Fibroblast of villous mesenchyme (primary cell): ENCODE measurements around the gene CRMP1. TPM values are rescaled to one million over a fixed set of nuclear protein-coding genes. Genes with fewer than 3 reads are reported as not detected.

Source experiments
- DNase-seq: peaks from one replicate; pipeline ENCODE4 v3.0.0-alpha.2; 2010; ENCODE audit warnings: low read depth
- H3K4me3 ChIP-seq: 2 replicates; pipeline ENCODE4 v1.5.1; 2011; ENCODE audit warnings: low read depth, mild to moderate bottlenecking, low read length
- total RNA-seq: library from RNA; depleted of rRNA; stranded (reverse); fragments of >200 nt; gene quantifications from 2 replicates; pipeline ENCODE4 v1.2.3, GENCODE V29; 2012
- TF ChIP-seq, protein P1 (sequence below): IDR thresholded peaks from 2 replicates; pipeline ENCODE4 v1.5.1; 2012; ENCODE audit warnings: low read depth, mild to moderate bottlenecking, low read length; ENCODE audit not compliant: insufficient read depth

The CRMP1 gene
- total RNA-seq, 1 donor: under 0.01 TPM

DNA sequence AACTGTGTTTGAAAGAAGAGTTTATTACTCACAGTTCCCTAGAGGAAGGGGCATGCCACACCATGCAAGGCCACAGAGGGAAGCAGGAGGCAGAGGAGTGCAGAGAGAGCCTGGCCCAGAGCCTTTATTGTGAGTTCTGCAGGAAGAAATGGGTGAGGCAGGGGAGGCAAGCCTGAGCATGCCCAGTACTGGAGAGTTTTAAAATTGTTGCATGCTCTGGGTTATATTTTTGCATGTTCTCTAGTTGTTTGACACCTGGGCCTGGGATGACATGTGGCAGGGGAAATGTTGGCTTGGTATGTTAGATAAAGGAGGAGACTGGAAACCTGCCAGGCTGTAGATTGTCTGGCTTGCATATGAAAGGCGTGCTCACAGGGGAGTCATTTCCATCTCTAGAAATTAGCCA lies 19.7 kb upstream of the CRMP1 start:
- H3K4me3 ChIP-seq: no peak overlapping the region
- TF ChIP-seq, protein P1, sequence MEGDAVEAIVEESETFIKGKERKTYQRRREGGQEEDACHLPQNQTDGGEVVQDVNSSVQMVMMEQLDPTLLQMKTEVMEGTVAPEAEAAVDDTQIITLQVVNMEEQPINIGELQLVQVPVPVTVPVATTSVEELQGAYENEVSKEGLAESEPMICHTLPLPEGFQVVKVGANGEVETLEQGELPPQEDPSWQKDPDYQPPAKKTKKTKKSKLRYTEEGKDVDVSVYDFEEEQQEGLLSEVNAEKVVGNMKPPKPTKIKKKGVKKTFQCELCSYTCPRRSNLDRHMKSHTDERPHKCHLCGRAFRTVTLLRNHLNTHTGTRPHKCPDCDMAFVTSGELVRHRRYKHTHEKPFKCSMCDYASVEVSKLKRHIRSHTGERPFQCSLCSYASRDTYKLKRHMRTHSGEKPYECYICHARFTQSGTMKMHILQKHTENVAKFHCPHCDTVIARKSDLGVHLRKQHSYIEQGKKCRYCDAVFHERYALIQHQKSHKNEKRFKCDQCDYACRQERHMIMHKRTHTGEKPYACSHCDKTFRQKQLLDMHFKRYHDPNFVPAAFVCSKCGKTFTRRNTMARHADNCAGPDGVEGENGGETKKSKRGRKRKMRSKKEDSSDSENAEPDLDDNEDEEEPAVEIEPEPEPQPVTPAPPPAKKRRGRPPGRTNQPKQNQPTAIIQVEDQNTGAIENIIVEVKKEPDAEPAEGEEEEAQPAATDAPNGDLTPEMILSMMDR: no peak
- DNase-seq: no peak

DNA sequence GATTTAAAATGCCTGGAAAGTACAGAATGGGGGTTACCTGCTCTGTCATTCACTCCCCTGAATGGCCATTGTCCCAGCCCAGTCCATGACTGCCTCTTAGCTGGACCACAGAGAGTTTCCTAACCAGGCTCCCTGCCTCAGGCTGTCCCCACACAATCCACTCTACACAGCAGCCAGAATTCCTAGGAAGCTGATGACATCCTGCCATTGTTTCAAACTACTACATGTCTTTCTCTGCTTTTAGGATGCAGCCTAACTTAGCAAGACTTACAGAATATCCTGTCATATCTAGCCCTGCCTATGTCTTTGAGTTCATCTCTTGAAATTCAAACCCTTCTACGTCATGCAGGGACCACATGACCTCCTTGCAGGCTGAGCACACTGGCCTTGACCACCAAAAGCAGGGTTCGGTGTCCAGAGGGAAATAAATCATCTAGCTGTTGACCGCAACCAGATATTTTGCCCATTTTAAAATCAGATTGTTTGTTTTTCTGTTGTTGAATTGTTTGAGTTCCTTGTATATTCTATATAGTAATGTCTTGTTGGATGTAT lies 16.1 kb upstream of the CRMP1 start:
- DNase-seq: no peak
- TF ChIP-seq, protein P1: no peak
- no peak overlapping the region for H3K4me3 ChIP-seq

DNA sequence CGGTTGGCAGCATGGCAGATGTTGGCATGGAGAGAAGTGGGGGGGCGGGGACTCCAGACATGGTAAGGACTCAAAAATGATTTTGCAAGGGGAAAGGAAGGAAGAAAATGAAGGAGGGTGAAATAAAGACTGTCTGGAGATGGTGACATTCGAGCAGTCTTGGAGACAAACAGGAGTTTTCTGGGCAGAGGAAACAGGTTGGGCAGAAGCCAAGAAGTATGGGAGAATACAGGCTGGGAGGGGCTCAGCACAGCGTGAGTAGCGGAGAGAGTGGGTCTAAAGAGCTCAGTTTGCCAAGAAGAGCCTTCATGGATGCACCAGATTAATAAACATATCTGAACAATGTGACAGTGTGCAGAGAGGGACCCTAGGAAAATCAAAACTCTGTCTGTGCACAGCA lies 13.3 kb upstream of the CRMP1 start:
- DNase-seq: no peak
- no peak overlapping the region for H3K4me3 ChIP-seq
- TF ChIP-seq, protein P1: no peak

DNA sequence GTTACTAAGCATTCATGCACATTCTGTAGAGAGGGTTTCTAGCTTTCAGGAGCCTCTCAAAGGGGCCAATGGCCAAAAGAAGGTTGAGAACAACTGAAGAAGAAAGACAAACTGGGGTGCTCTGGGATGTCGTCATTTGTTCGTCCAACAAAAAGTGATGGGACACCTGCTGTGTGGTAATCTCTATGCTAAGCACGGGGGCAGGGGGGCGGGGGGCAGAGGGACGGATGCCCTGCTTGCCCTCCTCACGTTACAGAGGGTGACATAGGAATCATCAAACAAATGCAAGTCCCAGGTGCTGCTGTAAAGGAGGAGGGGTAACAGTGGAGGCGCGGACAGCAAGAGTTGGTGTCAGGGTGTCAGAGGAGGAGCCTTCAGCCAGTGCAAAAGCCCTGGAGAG lies 12.8 kb upstream of the CRMP1 start:
- TF ChIP-seq, protein P1: no peak
- no peak overlapping the region for H3K4me3 ChIP-seq
- DNase-seq: no peak

DNA sequence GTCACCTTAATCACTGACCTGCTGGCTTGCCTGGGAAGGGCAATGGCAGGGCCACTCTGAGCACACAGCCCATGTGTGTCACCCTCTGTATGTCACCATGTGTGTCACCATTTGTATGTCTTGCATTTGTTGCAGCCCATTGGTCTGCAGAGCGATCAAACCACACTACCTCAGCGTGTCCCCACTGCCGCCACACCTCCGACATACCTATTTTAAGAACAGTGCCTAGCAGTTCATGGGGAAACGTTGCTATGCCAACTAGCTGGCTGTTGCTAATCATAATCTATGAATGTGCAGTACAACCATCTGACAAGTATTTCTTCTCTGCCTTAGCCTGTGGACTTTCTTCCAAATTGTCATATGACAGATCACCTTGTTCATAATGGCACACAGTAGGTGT lies 8.0 kb upstream of the CRMP1 start:
- TF ChIP-seq, protein P1: no peak
- no peak overlapping the region for H3K4me3 ChIP-seq
- no peak for DNase-seq

DNA sequence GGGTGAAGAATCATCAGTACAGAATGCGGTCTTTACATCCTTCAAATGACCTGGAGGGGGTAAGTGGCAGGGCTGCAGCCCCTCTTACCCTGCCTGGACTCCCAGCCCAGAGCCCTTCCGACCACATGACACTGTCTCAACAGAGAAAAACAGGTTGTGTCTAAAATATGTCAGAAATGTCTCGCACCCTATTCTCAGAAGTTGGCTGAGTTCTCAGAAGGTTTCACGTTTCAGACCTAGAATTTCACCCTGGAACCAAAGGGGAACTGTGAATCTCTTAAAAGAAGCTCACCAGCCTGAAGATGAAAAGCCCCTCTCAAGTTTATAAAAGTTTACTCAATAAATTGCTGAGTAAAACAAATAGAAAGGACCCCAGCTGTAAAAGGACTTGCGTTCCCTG lies 7.0 kb upstream of the CRMP1 start:
- no peak for DNase-seq
- H3K4me3 ChIP-seq: no peak overlapping the region
- TF ChIP-seq, protein P1: no peak

DNA sequence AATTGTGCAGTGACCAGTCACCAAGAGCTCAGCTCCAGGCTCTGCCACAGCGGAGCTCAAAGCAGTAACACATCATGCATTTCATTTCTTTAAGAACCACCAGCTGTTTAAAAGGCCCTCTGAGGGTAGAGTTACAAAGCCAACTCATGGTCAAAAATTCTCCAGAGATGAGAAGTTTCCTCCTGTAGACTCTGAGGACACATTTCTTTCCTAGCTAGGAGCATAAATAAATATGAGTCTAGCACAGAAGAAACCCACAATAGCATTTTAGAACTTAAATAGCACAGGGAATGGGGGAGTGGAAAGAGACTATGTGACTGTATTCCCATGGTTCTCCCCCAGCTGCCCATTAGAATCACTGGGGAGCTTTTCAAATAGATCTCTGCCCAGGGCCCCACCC lies 6.5 kb upstream of the CRMP1 start:
- H3K4me3 ChIP-seq: no peak overlapping the region
- DNase-seq: no peak
- TF ChIP-seq, protein P1: no peak
